K562 (cell line): ENCODE results near the gene ARPC1A.

Experiments
- MAFF ChIP-seq: IDR thresholded peaks from 2 replicates; pipeline ENCODE4 v1.6.1; 2012; ENCODE audit warnings: low read length, improper control_type of control experiment
- RBM22 ChIP-seq: fragments of 200-400 bp; formaldehyde crosslinking; IDR thresholded peaks from 2 replicates; pipeline ENCODE4 v1.6.1; 2018; ENCODE audit warnings: low read length, low read depth; ENCODE audit not compliant: poor library complexity, severe bottlenecking
- ZFX ChIP-seq: sonication (generic); formaldehyde crosslinking; IDR thresholded peaks from 2 replicates; pipeline ENCODE4 v1.8.0; 2022; ENCODE audit warnings: mild to moderate bottlenecking, missing genetic modification reagents, moderate library complexity
- ZNF3 ChIP-seq: fragments of 250-450 bp; sonication (Bioruptor Pico); IDR thresholded peaks from 2 replicates; pipeline ENCODE4 v1.5.0; 2021; ENCODE audit warnings: mild to moderate bottlenecking, moderate library complexity

DNA sequence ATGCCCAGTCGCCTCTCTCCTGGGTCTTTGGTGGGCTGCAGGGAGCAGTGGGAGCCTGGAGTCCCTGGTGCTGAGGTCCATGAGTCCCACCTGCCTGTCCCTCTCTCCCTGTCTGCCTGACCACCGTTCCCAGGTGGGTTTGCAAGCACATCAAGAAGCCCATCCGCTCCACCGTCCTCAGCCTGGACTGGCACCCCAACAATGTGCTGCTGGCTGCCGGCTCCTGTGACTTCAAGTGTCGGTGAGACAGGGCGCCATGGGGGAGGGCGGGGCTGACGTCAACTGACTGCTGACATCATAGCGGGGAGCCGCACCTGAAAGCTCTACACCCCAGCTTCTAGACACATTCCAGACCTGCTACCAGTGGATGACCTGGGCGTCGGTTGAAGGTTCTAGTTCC is 64.1 kb downstream of the ARPC1A start:
- TF ChIP-seq RBM22 = no peak
- no peak for TF ChIP-seq ZFX (CRISPR knock-in tag)
- no peak for TF ChIP-seq MAFF
- no peak for TF ChIP-seq ZNF3 (CRISPR knock-in tag)
